Activated T-helper 9 cell treated with anti-CD3 and anti-CD28 coated beads, Interleukin-2, amount 50 U/mL, for 16 hours (primary cell): Measurements from ENCODE around the gene DEXI.
"Not testable (repeated sequence)": the region's sequence is repeated elsewhere in the genome, so short reads cannot be mapped to it uniquely, and the experiment has no call there.

Experiments used
- DNase-seq: peaks from one replicate; pipeline ENCODE4 v3.0.0-alpha.2; 2020; ENCODE audit warnings: low read depth

The DEXI gene

GRCh38 chr16:10941127-10941933 lies 938 bp downstream of the DEXI start:
- no peak for DNase-seq

GRCh38 chr16:10940501-10941079 lies 1.7 kb downstream of the DEXI start:
- DNase-seq: no peak

GRCh38 chr16:10939649-10940234 lies 2.5 kb downstream of the DEXI start:
- DNase-seq: no peak

- DNase-seq: no peak
Measured at GRCh38 chr16:10938796-10939648, 3.2 kb downstream of the DEXI start.

- no peak for DNase-seq
Measured at GRCh38 chr16:10938321-10938720, 3.9 kb downstream of the DEXI start.

- DNase-seq: no peak
Measured at GRCh38 chr16:10937068-10937859, 5.0 kb downstream of the DEXI start.

GRCh38 chr16:10936272-10936984 lies 5.8 kb downstream of the DEXI start:
- no peak for DNase-seq

GRCh38 chr16:10935226-10935915 lies 6.9 kb downstream of the DEXI start:
- DNase-seq: no peak

GRCh38 chr16:10934325-10935107 lies 7.8 kb downstream of the DEXI start:
- no peak for DNase-seq

- DNase-seq: no peak
Measured at GRCh38 chr16:10933865-10934264, 8.4 kb downstream of the DEXI start.

GRCh38 chr16:10932959-10933710 lies 9.1 kb downstream of the DEXI start:
- DNase-seq: no peak

- no peak for DNase-seq
Measured at GRCh38 chr16:10931977-10932632, 10.2 kb downstream of the DEXI start.

GRCh38 chr16:10931134-10931533 lies 11.1 kb downstream of the DEXI start:
- no peak for DNase-seq

GRCh38 chr16:10930755-10931093 lies 11.5 kb downstream of the DEXI start:
- no peak for DNase-seq

- no peak for DNase-seq
Measured at GRCh38 chr16:10929853-10930754, 12.2 kb downstream of the DEXI start.

- not testable (repeated sequence) for DNase-seq
Measured at GRCh38 chr16:10929097-10929496, 13.2 kb downstream of the DEXI start.

- no peak for DNase-seq
Measured at GRCh38 chr16:10927497-10928112, 14.7 kb downstream of the DEXI start.
